ENCODE measurements around the gene NUBP1. TPM values are rescaled to one million over a fixed set of nuclear protein-coding genes. Genes with fewer than 3 reads are reported as not detected.

Gene NUBP1
- total RNA-seq, 1 donor from 2014 or later, result 27.6 TPM

DNA sequence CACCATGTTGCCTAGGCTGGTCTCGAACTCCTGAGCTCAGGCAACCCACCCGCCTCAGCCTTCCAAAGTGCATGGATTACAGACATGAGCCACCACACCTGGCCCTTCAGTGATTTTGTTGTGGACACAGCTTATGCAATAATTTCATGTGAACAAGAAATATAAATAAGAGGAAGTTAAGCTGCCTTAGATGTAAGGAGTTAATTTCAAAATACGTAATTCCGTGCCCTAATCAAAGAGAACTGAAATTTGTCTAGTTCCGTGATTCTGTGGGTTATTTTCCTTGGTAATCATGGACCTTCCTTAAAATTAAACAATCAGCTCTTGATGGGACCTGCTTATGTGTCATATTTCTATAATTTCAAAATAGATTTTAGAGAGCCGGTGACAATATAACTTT lies 63.1 kb downstream of the NUBP1 start:
- no peak for DNase-seq (ENCODE audit: low read depth in 2 of 2)

DNA sequence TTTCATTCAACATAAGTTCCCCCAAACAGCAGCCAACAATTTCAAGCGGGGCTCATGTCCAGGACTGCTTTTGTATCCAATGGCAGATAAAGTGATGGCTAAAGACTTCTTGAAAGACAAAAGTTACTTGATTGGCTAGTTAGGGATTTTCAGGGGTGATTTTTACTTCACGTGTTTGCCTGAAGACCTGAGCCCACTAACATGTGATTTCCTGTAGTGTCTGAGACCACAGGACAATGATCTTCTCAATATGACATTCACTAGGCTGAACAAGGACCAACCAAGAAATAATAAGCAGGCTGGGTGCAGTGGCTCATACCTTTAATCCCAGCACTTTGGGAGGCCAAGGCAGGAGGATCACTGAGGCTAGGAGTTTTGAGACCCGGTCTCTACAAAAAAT lies 64.6 kb downstream of the NUBP1 start:
- DNase-seq (ENCODE audit: low read depth in 2 of 2), result no peak

GRCh38 chr16:10808850-10809249 lies 65.2 kb downstream of the NUBP1 start:
- DNase-seq (ENCODE audit: low read depth in 2 of 2), result no peak

- DNase-seq (ENCODE audit: low read depth in 2 of 2), result no peak
These were observed 66.1 kb downstream of the NUBP1 start for GRCh38 chr16:10809706-10810105.

DNA sequence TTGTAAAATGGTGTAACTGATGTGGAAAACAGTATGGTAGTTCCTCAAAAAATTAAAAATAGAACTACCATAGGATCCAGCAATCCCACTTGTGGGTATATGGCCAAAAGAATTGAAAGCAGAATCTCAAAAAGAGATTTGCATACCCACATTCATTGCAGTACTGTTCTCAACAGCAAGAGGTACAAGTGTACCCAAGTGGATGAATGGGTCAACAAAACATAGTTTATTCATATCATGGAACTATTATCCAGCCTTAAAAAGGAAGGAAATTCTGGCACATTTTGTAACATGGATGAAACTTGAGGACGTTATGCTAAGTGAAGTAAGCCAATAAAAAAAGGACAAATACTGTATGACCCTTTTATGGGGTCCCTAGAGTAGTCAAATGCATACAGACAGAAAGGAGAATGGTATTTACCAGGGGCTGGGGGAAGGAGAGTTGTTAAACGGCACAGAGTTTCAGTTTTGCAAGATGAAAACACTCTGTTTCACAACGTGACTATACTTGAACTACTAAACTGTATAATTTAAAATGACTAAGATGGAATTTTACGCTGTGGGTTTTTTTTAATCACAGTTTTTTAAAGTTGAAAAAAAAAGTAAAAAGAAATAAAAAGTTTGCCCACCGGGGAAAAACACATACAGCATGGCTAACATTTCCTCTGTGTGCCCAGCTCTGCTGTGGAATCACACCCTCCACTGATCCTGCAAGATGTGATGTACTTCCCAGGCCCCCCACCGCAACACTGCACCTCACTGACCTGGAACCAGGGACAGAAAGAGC lies 68.9 kb downstream of the NUBP1 start:
- DNase-seq (ENCODE audit: low read depth in 2 of 2), result no peak

DNA sequence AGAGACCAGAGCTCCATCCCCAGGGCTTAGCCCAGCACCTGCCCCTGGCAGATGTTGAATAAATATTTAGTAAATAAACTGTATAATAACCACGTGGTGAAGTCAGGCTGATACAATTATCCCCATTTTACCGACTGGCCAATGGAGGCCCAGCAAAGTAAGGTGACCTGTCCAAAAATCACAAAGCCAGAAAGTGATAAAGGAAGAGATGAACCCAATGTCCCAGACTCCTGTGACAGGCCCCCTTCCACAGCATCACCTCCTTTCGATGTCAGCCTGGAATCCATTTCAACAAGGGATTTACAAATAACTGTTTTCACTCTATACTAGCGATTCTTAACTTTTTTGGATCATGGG lies 69.4 kb downstream of the NUBP1 start:
- DNase-seq (ENCODE audit: low read depth in 2 of 2), result no peak

DNA sequence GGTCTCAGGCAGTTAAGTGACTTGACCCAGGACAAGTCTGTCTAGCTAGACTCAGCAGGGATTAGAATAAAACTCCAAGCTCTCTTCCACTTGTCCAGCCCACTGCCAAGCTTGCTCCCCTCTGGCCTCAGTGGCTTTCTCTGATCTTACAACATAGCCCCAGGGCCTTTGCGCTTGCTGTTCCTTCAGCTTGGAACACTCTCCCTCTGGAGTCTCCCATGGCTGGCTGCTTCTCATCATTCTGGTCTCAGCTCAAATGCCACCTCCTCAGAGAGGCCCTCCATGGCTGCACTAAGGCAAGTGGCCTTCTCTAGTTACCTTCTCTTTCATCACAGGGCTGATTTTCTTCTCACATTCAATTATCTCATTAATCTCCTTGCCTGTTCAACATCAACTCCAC lies 73.9 kb downstream of the NUBP1 start:
- DNase-seq (ENCODE audit: low read depth in 2 of 2), result no peak

- DNase-seq (ENCODE audit: low read depth in 2 of 2), result no peak
These were observed 74.6 kb downstream of the NUBP1 start, which contains the start of gene TVP23A for GRCh38 chr16:10817963-10818941. TVP23A (minus strand) TSS chr16:10818794; CDS start chr16:10818493, 301 bp downstream.

Other genes starting within 250 kb of the NUBP1 start
- gene EMP2, start 163.2 kb upstream of the NUBP1 start, total RNA-seq, result 11.3 and 32.7 TPM in 2 replicates
- gene TEKT5, start 48.9 kb upstream of the NUBP1 start, total RNA-seq, result not detected in 2 replicates
- not detected in 2 replicates for gene TVP23A, start 75.0 kb downstream of the NUBP1 start, total RNA-seq
- gene CIITA, start 133.4 kb downstream of the NUBP1 start, total RNA-seq, result under 0.01 TPM in 1 of 2 replicates, not detected in the other
- 31.4 and 62.3 TPM in 2 replicates for gene DEXI, start 198.6 kb downstream of the NUBP1 start, total RNA-seq
- gene CLEC16A, start 200.7 kb downstream of the NUBP1 start, total RNA-seq, result 10.5 and 23.4 TPM in 2 replicates

Measured in lung microvascular endothelial cell (primary cell).